GM13976 (cell line): ENCODE results near the gene ZNF444.
"Not testable (repeated sequence)": the region's sequence is repeated elsewhere in the genome, so short reads cannot be mapped to it uniquely, and the experiment has no call there.

Source experiments
- DNase-seq: peaks from one replicate; pipeline ENCODE4 v3.0.0; 2012; ENCODE audit warnings: low spot score
- in situ Hi-C: fragments of 300-500 bp; cut with MboI; formaldehyde crosslinking; loops from one replicate; pipeline ENCODE4 v1.12.0; 2022; ENCODE audit warnings: low sequenced_read_pairs, mixed read lengths, inconsistent platforms; ENCODE audit not compliant: unreplicated experiment
- TF ChIP-seq, protein P1 (sequence below): IDR thresholded peaks from 2 replicates; pipeline ENCODE4 v1.5.1; 2012; ENCODE audit warnings: borderline replicate concordance, mild to moderate bottlenecking; ENCODE audit not compliant: insufficient read depth; ENCODE audit errors: extremely low read depth, missing control alignments, control extremely low read depth

ZNF444 gene

DNA sequence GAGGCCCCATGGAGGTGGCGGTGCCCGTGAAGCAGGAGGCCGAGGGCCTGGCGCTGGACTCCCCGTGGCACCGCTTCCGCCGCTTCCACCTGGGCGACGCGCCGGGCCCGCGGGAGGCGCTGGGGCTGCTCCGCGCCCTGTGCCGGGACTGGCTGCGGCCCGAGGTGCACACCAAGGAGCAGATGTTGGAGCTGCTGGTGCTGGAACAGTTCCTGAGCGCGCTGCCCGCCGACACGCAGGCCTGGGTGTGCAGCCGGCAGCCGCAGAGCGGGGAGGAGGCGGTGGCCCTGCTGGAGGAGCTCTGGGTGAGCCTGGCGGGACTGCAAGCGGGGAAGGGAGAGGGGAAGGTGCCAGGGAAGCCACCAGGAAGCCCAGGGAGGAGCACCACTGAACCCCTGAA, 5.8 kb downstream of the ZNF444 start:
- TF ChIP-seq, protein P1, sequence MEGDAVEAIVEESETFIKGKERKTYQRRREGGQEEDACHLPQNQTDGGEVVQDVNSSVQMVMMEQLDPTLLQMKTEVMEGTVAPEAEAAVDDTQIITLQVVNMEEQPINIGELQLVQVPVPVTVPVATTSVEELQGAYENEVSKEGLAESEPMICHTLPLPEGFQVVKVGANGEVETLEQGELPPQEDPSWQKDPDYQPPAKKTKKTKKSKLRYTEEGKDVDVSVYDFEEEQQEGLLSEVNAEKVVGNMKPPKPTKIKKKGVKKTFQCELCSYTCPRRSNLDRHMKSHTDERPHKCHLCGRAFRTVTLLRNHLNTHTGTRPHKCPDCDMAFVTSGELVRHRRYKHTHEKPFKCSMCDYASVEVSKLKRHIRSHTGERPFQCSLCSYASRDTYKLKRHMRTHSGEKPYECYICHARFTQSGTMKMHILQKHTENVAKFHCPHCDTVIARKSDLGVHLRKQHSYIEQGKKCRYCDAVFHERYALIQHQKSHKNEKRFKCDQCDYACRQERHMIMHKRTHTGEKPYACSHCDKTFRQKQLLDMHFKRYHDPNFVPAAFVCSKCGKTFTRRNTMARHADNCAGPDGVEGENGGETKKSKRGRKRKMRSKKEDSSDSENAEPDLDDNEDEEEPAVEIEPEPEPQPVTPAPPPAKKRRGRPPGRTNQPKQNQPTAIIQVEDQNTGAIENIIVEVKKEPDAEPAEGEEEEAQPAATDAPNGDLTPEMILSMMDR: no peak
- no peak for DNase-seq
- in situ Hi-C loops: no loop called here

DNA sequence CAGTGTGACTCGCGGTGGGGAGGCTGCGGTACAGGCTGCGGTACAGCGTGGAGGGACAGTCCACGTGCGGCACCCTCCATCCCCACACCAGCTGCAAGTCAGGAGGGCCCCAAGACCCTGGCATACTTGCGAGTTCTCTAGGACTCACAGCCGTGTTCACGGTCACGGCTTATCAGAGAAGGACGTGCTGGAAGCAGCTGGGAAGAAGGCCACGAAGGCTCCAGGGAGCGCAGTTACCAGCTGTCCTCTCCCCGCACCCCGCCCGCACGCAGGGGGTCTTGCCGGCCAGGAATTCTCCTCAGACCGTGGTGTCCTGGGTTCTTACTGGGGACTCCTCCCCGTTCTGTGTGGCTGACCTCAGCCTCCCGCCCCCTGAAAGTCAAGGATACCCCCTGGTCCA, 6.2 kb downstream of the ZNF444 start:
- peak; percentile 26 for DNase-seq
- in situ Hi-C loops: no loop called here
- TF ChIP-seq, protein P1: no peak

DNA sequence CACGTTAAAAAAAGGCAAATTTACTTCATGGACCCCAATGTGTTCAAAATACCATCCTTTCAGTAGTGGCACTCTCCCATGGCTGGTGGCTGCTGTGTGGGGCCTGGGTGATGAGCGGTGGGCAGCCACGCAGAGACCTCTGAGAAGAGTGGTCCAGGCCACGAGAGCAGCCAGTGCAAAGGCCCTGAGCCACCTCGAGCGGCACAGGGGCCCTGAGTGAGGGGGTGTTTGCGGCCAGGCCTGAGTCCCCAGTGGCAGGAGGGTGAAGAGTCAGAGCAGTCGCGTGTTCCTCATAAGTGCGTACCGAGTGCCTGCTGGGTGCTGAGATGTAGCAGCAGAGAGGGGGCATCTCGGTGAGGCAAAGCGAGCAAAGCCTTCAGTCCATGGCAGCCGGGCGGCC, 7.0 kb downstream of the ZNF444 start:
- DNase-seq: no peak
- TF ChIP-seq, protein P1: no peak
- in situ Hi-C loops: no loop called here

DNA sequence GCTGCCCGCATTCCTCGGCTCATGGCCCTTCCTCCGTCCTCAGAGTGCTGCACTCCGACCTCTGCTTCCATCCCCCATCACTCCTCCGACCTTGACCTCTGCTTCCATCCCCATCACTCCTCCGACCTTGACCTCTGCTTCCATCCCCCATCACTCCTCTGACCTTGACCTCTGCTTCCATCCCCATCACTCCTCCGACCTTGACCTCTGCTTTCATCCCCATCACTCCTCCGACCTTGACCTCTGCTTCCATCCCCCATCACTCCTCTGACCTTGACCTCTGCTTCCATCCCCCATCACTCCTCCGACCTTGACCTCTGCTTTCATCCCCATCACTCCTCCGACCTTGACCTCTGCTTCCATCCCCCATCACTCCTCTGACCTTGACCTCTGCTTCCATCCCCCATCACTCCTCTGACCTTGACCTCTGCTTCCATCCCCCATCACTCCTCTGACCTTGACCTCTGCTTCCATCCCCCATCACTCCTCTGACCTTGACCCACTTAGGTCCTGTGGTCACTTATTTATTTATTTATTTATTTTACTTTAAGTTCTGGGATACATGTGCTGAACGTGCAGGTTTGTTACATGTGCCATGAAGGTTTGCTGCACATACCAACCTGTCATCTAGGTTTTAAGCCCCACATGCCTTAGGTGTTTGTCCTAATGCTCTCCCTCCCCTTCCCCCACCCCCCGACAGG, 8.0 kb downstream of the ZNF444 start:
- in situ Hi-C loops: not testable (repeated sequence)

DNA sequence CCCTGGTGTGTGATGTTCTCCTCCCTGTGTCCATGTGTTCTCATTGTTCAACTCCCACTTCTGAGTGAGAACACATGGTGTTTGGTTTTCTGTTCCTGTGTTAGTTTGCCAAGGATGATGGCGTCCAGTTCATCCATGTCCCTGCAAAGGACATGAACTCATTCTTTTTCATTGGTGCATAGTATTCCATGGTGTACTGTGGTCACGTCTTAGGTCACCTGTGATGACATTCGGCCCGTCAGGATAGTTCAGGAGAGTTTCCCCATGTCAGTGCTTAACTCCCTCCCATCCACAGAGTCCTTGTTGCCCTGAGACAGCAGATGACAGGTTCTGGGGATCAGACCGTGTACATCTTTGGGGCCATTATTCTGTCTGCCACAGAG, 8.6 kb downstream of the ZNF444 start:
- DNase-seq: no peak
- in situ Hi-C loops: no loop called here
- TF ChIP-seq, protein P1: no peak

More for the DNA sequence above, 8.0 kb downstream of the ZNF444 start:
- not testable (repeated sequence) for DNase-seq

DNA sequence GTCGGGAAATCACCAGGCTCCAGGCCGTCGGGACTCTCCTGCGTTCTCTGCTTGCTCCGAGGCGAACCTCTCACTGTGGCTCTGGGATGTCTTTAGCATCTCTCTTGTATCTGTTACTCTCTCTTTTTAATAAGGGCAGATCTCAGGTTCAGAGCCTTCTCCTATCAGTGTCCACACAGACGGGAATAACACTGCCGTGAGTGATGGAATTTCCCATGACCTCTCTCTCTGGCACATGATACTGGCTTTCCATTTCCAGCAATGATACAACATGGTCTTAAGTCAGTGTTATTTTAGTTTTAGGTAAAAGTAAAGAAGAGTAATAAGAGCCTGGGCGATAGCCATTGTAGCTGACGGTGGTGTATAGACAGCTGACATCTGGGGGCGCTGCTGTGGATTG, 9.3 kb downstream of the ZNF444 start:
- no peak for DNase-seq
- in situ Hi-C loops: no loop called here
- TF ChIP-seq, protein P1: no peak

DNA sequence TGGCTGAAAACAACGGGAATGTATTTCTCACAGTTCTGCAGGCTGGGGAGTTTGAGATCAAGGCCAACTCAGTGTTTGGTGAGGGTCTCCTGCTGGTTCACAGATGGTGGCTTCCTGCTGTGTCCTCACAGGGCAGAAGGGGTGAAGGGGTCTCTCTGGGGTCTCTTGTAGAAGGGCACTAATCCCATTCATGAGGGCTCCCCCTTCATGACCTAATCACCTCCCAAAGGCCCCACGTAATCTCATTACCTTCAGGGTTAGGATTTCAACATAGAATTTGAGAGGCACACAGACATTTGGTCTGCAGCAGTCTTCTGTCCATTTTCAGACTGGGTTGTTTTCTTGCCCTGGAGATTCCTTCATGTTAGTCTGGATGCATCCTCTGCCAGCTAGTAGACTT, 11.6 kb downstream of the ZNF444 start:
- no peak for DNase-seq
- in situ Hi-C loops: no loop called here
- TF ChIP-seq, protein P1: no peak
